KMS-11 (cell line): ENCODE measurements around the gene PVALEF.

ENCODE experiments used
- H2AFZ ChIP-seq: fragments of 200-600 bp; sonication (generic); 2 replicates; pipeline ENCODE4 v1.6.1; 2016; ENCODE audit warnings: antibody characterized with exemption, mixed run types, low read depth
- H3K27ac ChIP-seq: fragments of 200-600 bp; sonication (generic); 2 replicates; pipeline ENCODE4 v1.6.1; 2016; ENCODE audit warnings: mild to moderate bottlenecking, mixed run types
- H3K27me3 ChIP-seq: fragments of 200-600 bp; sonication (generic); 2 replicates; pipeline ENCODE4 v1.6.1; 2017; ENCODE audit warnings: mild to moderate bottlenecking, low read depth, mixed run types, moderate library complexity; ENCODE audit not compliant: insufficient read depth
- H3K36me3 ChIP-seq: fragments of 200-600 bp; sonication (generic); 2 replicates; pipeline ENCODE4 v1.6.1; 2017; ENCODE audit warnings: mild to moderate bottlenecking, mixed run types; ENCODE audit not compliant: insufficient read depth
- H3K4me1 ChIP-seq: fragments of 200-600 bp; sonication (generic); 2 replicates; pipeline ENCODE4 v1.6.1; 2016; ENCODE audit warnings: mild to moderate bottlenecking, low read depth, mixed run types; ENCODE audit not compliant: poor library complexity, severe bottlenecking
- H3K4me2 ChIP-seq: fragments of 200-600 bp; sonication (generic); 2 replicates; pipeline ENCODE4 v1.7.0; 2016; ENCODE audit warnings: mild to moderate bottlenecking, mixed run types
- H3K4me3 ChIP-seq: fragments of 200-600 bp; sonication (generic); IDR thresholded peaks from 2 replicates; pipeline ENCODE4 v1.6.1; 2017; ENCODE audit warnings: low read depth, low read length, mixed read lengths; ENCODE audit not compliant: insufficient read depth
- H3K79me2 ChIP-seq: fragments of 200-600 bp; sonication (generic); 2 replicates; pipeline ENCODE4 v1.6.1; 2016; ENCODE audit warnings: low read depth, mixed run types; ENCODE audit not compliant: insufficient read depth
- H3K9ac ChIP-seq: fragments of 200-600 bp; sonication (generic); 2 replicates; pipeline ENCODE4 v1.6.1; 2016; ENCODE audit warnings: mild to moderate bottlenecking, mixed run types
- H4K20me1 ChIP-seq: fragments of 200-600 bp; sonication (generic); 2 replicates; pipeline ENCODE4 v1.6.1; 2016; ENCODE audit warnings: mild to moderate bottlenecking, mixed run types; ENCODE audit not compliant: insufficient read depth
- CTCF ChIP-seq: fragments of 200-600 bp; sonication (generic); conservative IDR thresholded peaks from 2 replicates; pipeline ENCODE4 v1.6.1; 2017; ENCODE audit warnings: low read depth, mild to moderate bottlenecking, antibody characterized with exemption, low read length, moderate library complexity, mixed read lengths

PVALEF gene

GRCh38 chr17:81135505-81136278 lies 29.6 kb upstream of the PVALEF start:
- no peak overlapping the region for H3K4me3 ChIP-seq
- H3K9ac ChIP-seq, result no peak overlapping the region
- no peaks in the 10 kb centered on the region for H4K20me1 ChIP-seq
- no peak for TF ChIP-seq CTCF
- H3K4me1 ChIP-seq, result no peaks in the 10 kb centered on the region
- peaks cover 83% of the 10 kb centered on the region for H3K27me3 ChIP-seq
- H3K27ac ChIP-seq, result no peak overlapping the region
- H3K36me3 ChIP-seq, result no peaks in the 10 kb centered on the region
- no peak overlapping the region for H3K4me2 ChIP-seq
- no peak overlapping the region for H2AFZ ChIP-seq
- H3K79me2 ChIP-seq, result no peaks in the 10 kb centered on the region

- Histone ChIP-seq H3K9ac (no peak overlapping the region), H3K79me2 (no peaks in the 10 kb centered on the region), H4K20me1 (no peaks in the 10 kb centered on the region), H3K36me3 (no peaks in the 10 kb centered on the region), H3K4me3 (no peak overlapping the region), H3K4me1 (no peaks in the 10 kb centered on the region), H3K27ac (no peak overlapping the region), H2AFZ (no peak overlapping the region), H3K4me2 (no peak overlapping the region), H3K27me3 (peaks cover 81% of the 10 kb centered on the region)
- no peak for TF ChIP-seq CTCF
Measured at GRCh38 chr17:81136366-81136765, 28.9 kb upstream of the PVALEF start.

- no peaks in the 10 kb centered on the region for H3K36me3 ChIP-seq
- TF ChIP-seq CTCF, result no peak
- no peak overlapping the region for H3K9ac ChIP-seq
- H2AFZ ChIP-seq, result no peak overlapping the region
- H3K4me2 ChIP-seq, result no peak overlapping the region
- H3K27me3 ChIP-seq, result peaks cover 81% of the 10 kb centered on the region
- H3K27ac ChIP-seq, result no peak overlapping the region
- H3K4me1 ChIP-seq, result no peaks in the 10 kb centered on the region
- H3K79me2 ChIP-seq, result no peaks in the 10 kb centered on the region
- H3K4me3 ChIP-seq, result no peak overlapping the region
- no peaks in the 10 kb centered on the region for H4K20me1 ChIP-seq
Measured at GRCh38 chr17:81137248-81137647, 28.1 kb upstream of the PVALEF start.

- no peak overlapping the region for H2AFZ ChIP-seq
Measured at GRCh38 chr17:81138083-81138482, 27.2 kb upstream of the PVALEF start.

More at GRCh38 chr17:81138083-81138482, 27.2 kb upstream of the PVALEF start:
- no peak overlapping the region for H3K4me3 ChIP-seq
- no peaks in the 10 kb centered on the region for H3K36me3 ChIP-seq
- peaks cover 81% of the 10 kb centered on the region for H3K27me3 ChIP-seq
- no peak overlapping the region for H3K9ac ChIP-seq
- H4K20me1 ChIP-seq, result no peaks in the 10 kb centered on the region
- H3K79me2 ChIP-seq, result no peaks in the 10 kb centered on the region
- peaks cover 6% of the 10 kb centered on the region for H3K4me1 ChIP-seq
- no peak overlapping the region for H3K27ac ChIP-seq
- no peak for TF ChIP-seq CTCF
- H3K4me2 ChIP-seq, result no peak overlapping the region
